Fibroblast of lung (primary cell): ENCODE measurements around the gene SORCS2.

ENCODE experiments used
- CTCF ChIP-seq, 2 donors: IDR thresholded peaks in 1 of 2; conservative IDR thresholded peaks in 1 of 2; 1 replicate in 1 of 2; 2 replicates in 1 of 2; pipeline ENCODE4 v1.5.1; 2011 to 2012; ENCODE audit warnings: low read length in 2 of 2, control low read depth in 1 of 2, inconsistent platforms in 1 of 2, low read depth in 1 of 2, mild to moderate bottlenecking in 1 of 2
- EZH2 ChIP-seq: IDR thresholded peaks from 2 replicates; pipeline ENCODE4 v1.5.1; 2012; ENCODE audit warnings: low read length, control low read depth, mild to moderate bottlenecking; ENCODE audit errors: missing control alignments

GRCh38 chr4:7553280-7553679, 360.9 kb downstream of the SORCS2 start:
- TF ChIP-seq CTCF (conservative IDR thresholded peaks at IDR 0.05 in 1 of 2, IDR thresholded peaks at IDR 0.05 in 1 of 2; ENCODE audit: low read depth in 1 of 2, low read length in 2 of 2) = no peak
- no peak for TF ChIP-seq EZH2
